Measurements from ENCODE around the gene TRIM7.

GRCh38 chr5:181153814-181154213 lies 51.2 kb downstream of the TRIM7 start:
- no peak for TF ChIP-seq CTCF (IDR thresholded peaks at IDR 0.05)
- no peak for TF ChIP-seq POLR2A (IDR thresholded peaks at IDR 0.05)
- no peak for TF ChIP-seq EP300 (IDR thresholded peaks at IDR 0.05)
